ENCODE data around the gene RAB5IF. TPM values are rescaled to one million over a fixed set of nuclear protein-coding genes. Genes with fewer than 3 reads are reported as not detected.

Gene RAB5IF
- total RNA-seq, 2 experiments from 2014 or later = 73.1 to 76.1 TPM

DNA sequence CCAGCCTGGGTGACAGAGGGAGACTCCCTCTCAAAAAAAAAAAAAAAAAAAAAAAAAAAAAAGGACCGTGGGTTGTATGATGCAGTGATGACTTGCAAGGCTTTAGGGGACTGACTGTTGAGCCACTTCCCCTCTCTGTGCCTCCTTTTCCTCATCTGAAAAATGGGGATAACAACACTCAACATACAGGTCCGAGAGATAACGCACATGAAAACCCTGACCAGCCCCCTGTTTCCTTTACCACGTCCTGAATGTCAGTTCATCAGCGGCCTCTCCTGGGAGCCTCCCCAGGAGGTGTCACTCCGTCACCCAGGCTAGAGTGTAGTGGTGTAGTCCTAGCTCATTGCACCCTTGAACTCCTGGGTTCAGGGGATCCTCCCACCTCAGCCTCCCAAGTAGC lies 36.6 kb downstream of the RAB5IF start:
- peak overlapping the region; percentile 98 for H3K4me3 Mint-ChIP-seq
- POLR2A ChIA-PET = interaction anchor here (0.6 to 6.1 kb wide), 7 partner anchors 11 to 258 kb away, joined by 3 to 90 read pairs (median 5); partner anchors contain the start of genes DSN1, RAB5IF and TGIF2
- ATAC-seq (ENCODE audit: low read depth) (no peak), DNase-seq (no peak)
- H3K36me3 Mint-ChIP-seq = peaks cover 44% of the 10 kb centered on the region
- H3K4me1 Mint-ChIP-seq = peaks cover 39% of the 10 kb centered on the region
- H3K27me3 Mint-ChIP-seq = no peaks in the 10 kb centered on the region
- peak overlapping the region; percentile 98 for H3K27ac Mint-ChIP-seq
- no peaks in the 10 kb centered on the region for H3K9me3 Mint-ChIP-seq

DNA sequence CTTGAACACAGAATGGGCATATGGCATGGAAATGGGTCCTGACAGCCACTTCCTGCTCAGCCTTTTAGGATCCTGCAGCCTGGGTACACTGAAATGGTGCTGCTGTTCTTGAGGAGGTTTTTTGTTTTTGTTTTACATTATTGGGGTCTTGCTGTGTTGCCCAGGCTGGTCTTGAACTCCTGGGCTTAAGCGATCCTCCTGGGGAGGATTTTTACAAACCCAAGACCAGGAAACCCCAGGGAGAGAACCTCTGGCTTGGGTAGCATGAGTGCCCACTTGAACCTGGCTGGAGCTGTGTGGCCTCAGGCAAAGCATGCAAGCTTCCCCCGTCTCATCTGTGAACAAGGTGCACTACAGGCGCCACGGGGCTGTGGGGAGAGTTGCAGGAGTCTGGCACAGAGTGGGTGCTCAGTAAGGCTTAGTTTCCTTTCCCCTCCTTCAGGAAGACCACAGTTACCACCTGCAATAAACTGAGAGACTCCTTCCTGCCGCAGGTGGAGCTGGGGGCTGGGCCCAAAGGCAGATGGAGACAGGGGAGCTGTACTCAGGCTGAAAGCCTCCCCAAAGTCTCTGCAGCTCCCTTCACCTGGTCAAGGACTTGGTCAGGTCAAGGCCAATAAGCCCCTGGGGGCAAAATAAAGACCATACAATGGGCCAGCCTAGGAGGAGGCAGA lies 38.6 kb downstream of the RAB5IF start:
- Mint-ChIP-seq H3K9me3 (no peaks in the 10 kb centered on the region), H3K27ac (peak overlapping the region; percentile 98), H3K4me3 (peak overlapping the region; percentile 98), H3K36me3 (peaks cover 39% of the 10 kb centered on the region), H3K4me1 (peaks cover 42% of the 10 kb centered on the region), H3K27me3 (no peaks in the 10 kb centered on the region)
- DNase-seq = peak; percentile 72
- ATAC-seq (ENCODE audit: low read depth) = peak; percentile 74
- POLR2A ChIA-PET = interaction anchor here (0.5 to 6.1 kb wide), 17 partner anchors 13 to 196 kb away, joined by 3 to 109 read pairs (median 6); partner anchors contain the start of genes DSN1, NDRG3, RAB5IF and TGIF2

- H3K4me3 Mint-ChIP-seq = peak overlapping the region; percentile 98
- DNase-seq = peak; percentile 43
- peak overlapping the region; percentile 98 for H3K27ac Mint-ChIP-seq
- peaks cover 38% of the 10 kb centered on the region for H3K36me3 Mint-ChIP-seq
- peak; percentile 38 for ATAC-seq (ENCODE audit: low read depth)
- H3K4me1 Mint-ChIP-seq = peaks cover 42% of the 10 kb centered on the region
- no peaks in the 10 kb centered on the region for H3K27me3 Mint-ChIP-seq
- POLR2A ChIA-PET = interaction anchor here (0.9 to 6.1 kb wide), 17 partner anchors 13 to 191 kb away, joined by 3 to 109 read pairs (median 7); partner anchors contain the start of genes DSN1, NDRG3, RAB5IF and TGIF2
- no peaks in the 10 kb centered on the region for H3K9me3 Mint-ChIP-seq
Measured at GRCh38 chr20:36644706-36645095, 39.1 kb downstream of the RAB5IF start.

DNA sequence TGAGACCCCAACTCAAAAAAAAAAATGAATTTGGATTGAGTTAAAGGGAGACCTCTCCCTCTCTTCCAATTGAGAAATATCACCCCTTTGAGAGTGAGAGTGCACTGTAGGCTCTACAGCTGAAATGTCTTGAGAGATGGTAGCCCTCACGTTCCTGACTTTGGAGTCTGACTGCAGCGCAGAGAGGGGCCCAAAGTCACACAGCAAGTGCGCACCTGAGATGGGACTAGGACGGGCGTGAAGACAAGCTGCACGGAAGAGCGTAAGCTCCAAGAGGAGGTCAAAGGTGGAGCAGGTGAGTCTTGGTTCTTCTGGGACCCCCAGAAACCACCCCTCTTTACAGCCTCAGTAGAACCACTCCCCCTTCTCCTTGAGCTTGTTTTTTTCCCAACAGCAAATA lies 39.8 kb downstream of the RAB5IF start:
- Mint-ChIP-seq H3K27ac (peak overlapping the region; percentile 98), H3K4me3 (peak overlapping the region; percentile 98), H3K4me1 (peaks cover 42% of the 10 kb centered on the region), H3K27me3 (no peaks in the 10 kb centered on the region), H3K36me3 (peaks cover 34% of the 10 kb centered on the region), H3K9me3 (no peaks in the 10 kb centered on the region)
- no peak for DNase-seq
- ATAC-seq (ENCODE audit: low read depth) = no peak
- POLR2A ChIA-PET = interaction anchor here (0.5 to 6.1 kb wide), 18 partner anchors 10 to 691 kb away, joined by 3 to 109 read pairs (median 7); partner anchors contain the start of genes DSN1, RAB5IF, SCAND1 and TGIF2

DNA sequence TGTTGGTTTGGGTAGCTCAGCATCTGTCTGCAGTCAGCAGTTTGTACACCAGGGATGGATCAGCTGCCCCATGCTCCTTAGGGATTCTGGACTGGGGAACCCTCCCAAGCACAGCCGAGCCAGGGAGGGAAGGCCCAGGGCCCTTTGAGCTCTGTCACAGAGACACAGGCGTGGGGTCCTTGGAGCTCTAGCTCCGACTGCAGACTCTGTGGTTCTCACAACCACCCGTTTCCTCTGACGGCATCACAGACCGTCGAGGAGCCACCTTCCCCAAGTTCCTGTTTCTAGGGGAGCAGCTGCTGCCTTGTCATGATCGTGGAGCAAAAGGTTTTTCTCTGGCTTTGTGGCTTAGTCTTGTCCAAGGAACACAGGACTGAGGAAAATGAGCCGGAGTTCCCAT lies 40.4 kb downstream of the RAB5IF start, which contains the start of gene SLA2:
Gene SLA2 (minus strand): TSS at position 199 of the 400 bp plus-strand sequence. CDS start 4,861 bp downstream, outside the sequence.
- Mint-ChIP-seq H3K4me3 (peak within 1 kb of the TSS; percentile 98), H3K9me3 (no peaks in the 10 kb centered on the region), H3K27me3 (no peaks in the 10 kb centered on the region), H3K36me3 (peaks cover 34% of the 10 kb centered on the region), H3K4me1 (peaks cover 42% of the 10 kb centered on the region), H3K27ac (peak within 1 kb of the TSS; percentile 98)
- peak; percentile 72 for DNase-seq
- POLR2A ChIA-PET = interaction anchor here (0.7 to 6.1 kb wide), 17 partner anchors 11 to 692 kb away, joined by 4 to 109 read pairs (median 7); partner anchors contain the start of genes DSN1, RAB5IF, SCAND1 and TGIF2
- ATAC-seq (ENCODE audit: low read depth) = peak; percentile 77

DNA sequence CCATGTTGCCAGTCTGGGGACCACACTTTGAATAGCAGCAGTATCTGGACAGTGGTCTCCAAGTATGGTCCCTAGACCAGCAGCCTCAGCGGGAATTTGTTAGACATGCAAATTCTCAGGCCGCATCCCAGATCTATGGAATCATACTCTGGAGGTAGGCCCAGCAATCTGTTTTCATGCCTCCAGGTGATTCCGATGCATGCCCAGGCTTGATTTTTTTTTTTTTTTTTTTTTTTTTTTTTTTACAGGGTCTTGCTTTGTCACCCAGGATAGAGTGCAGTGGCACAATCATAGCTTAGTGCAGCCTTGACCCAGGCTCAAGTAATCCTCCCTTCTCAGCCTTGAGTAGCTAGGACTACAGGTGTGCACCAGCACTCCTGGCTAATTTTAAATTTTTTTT lies 41.1 kb downstream of the RAB5IF start:
- ATAC-seq (ENCODE audit: low read depth) (no peak), DNase-seq (no peak)
- Mint-ChIP-seq H3K4me3 (peak overlapping the region; percentile 98), H3K36me3 (peaks cover 32% of the 10 kb centered on the region), H3K9me3 (no peaks in the 10 kb centered on the region), H3K27ac (peak overlapping the region; percentile 98), H3K4me1 (peaks cover 37% of the 10 kb centered on the region), H3K27me3 (no peaks in the 10 kb centered on the region)
- POLR2A ChIA-PET = interaction anchor here (0.6 to 6.1 kb wide), 12 partner anchors 11 to 127 kb away, joined by 4 to 109 read pairs (median 8); partner anchors contain the start of genes DSN1 and RAB5IF

- no peaks in the 10 kb centered on the region for H3K9me3 Mint-ChIP-seq
- POLR2A ChIA-PET = interaction anchor here (0.6 to 5.6 kb wide), 7 partner anchors 10 to 253 kb away, joined by 4 to 109 read pairs (median 7); partner anchors contain the start of gene RAB5IF
- DNase-seq (no peak), ATAC-seq (ENCODE audit: low read depth) (no peak)
- peak overlapping the region; percentile 54 for H3K27ac Mint-ChIP-seq
- H3K36me3 Mint-ChIP-seq = peaks cover 27% of the 10 kb centered on the region
- H3K27me3 Mint-ChIP-seq = no peaks in the 10 kb centered on the region
- peaks cover 30% of the 10 kb centered on the region for H3K4me1 Mint-ChIP-seq
- H3K4me3 Mint-ChIP-seq = peak overlapping the region; percentile 18
Measured at GRCh38 chr20:36647196-36648121, 41.9 kb downstream of the RAB5IF start.

- ATAC-seq (ENCODE audit: low read depth) = no peak
- Mint-ChIP-seq H3K9me3 (no peaks in the 10 kb centered on the region), H3K27ac (no peak overlapping the region)
Measured at GRCh38 chr20:36653456-36653855, 47.9 kb downstream of the RAB5IF start.

DNA sequence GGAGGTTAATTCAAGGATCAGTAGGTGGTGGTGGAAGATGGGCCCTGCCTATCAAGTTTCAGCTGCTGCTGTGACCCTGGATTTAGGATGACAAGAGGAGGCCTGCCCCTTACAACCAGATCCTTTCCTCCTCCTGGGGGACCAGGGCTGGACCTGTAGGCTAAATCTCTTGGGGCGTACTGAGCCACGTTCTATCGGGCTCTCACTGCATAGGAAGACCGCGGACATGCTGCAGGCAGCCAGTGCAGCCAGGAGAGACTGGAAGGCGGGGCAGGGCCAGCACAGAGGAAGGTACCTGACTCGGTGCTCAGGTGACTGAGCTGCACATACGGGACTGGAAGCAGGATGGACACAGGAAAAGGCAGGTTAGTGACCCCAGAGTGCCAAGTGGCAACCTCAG lies 48.9 kb downstream of the RAB5IF start:
- Mint-ChIP-seq H3K36me3 (peaks cover 25% of the 10 kb centered on the region), H3K27ac (no peak overlapping the region), H3K4me1 (peaks cover 24% of the 10 kb centered on the region), H3K9me3 (no peaks in the 10 kb centered on the region), H3K27me3 (no peaks in the 10 kb centered on the region), H3K4me3 (no peak overlapping the region)
- POLR2A ChIA-PET = interaction anchor here (7.7 kb wide), 1 partner anchor 9 kb away, joined by 109 read pairs; the partner anchor contains the start of gene SLA2
- DNase-seq (no peak), ATAC-seq (ENCODE audit: low read depth) (no peak)

More at GRCh38 chr20:36653456-36653855, 47.9 kb downstream of the RAB5IF start:
- POLR2A ChIA-PET = interaction anchor here (0.6 to 7.7 kb wide), 2 partner anchors 8 to 46 kb away, joined by 9 to 109 read pairs; partner anchors contain the start of gene SLA2
- no peak for DNase-seq
- Mint-ChIP-seq H3K36me3 (peaks cover 24% of the 10 kb centered on the region), H3K27me3 (no peaks in the 10 kb centered on the region), H3K4me1 (peaks cover 18% of the 10 kb centered on the region), H3K4me3 (no peak overlapping the region)

- no peak for ATAC-seq (ENCODE audit: low read depth)
- POLR2A ChIA-PET = interaction anchor here (7.7 kb wide), 1 partner anchor 10 kb away, joined by 109 read pairs; the partner anchor contains the start of gene SLA2
Measured at GRCh38 chr20:36655004-36655403, 49.4 kb downstream of the RAB5IF start.

DNA sequence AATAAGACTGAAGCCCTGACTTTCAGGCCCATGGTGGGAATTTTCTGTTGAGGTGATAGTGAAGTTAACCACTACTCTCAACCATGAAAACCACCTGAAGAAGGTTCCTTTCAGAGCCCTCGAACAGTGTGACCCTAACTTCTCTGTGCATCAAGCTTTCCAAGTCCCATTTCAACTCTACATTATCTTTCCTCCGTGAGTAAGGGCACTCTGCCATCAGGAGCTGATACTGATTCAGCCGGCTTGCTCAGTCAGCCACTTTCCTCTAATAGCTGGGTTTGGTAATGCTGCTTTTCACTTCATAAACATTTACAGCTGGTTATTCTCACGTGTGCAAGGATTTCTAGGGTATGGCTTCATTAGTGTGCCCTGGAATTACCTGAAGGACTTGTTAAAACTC lies 51.2 kb downstream of the RAB5IF start:
- Mint-ChIP-seq H3K36me3 (peaks cover 32% of the 10 kb centered on the region), H3K4me1 (peaks cover 28% of the 10 kb centered on the region), H3K4me3 (peak overlapping the region; percentile 38), H3K9me3 (no peaks in the 10 kb centered on the region), H3K27ac (peak overlapping the region; percentile 6), H3K27me3 (no peaks in the 10 kb centered on the region)
- POLR2A ChIA-PET = interaction anchor here (0.6 to 7.7 kb wide), 5 partner anchors 11 to 702 kb away, joined by 3 to 109 read pairs (median 3); partner anchors contain the start of genes RAB5IF, SCAND1 and SLA2
- DNase-seq = no peak
- no peak for ATAC-seq (ENCODE audit: low read depth)

More at GRCh38 chr20:36655004-36655403, 49.4 kb downstream of the RAB5IF start:
- H3K4me3 Mint-ChIP-seq = no peak overlapping the region
- DNase-seq = no peak
- peaks cover 26% of the 10 kb centered on the region for H3K36me3 Mint-ChIP-seq
- H3K27ac Mint-ChIP-seq = no peak overlapping the region
- peaks cover 24% of the 10 kb centered on the region for H3K4me1 Mint-ChIP-seq
- H3K27me3 Mint-ChIP-seq = no peaks in the 10 kb centered on the region
- no peaks in the 10 kb centered on the region for H3K9me3 Mint-ChIP-seq

DNA sequence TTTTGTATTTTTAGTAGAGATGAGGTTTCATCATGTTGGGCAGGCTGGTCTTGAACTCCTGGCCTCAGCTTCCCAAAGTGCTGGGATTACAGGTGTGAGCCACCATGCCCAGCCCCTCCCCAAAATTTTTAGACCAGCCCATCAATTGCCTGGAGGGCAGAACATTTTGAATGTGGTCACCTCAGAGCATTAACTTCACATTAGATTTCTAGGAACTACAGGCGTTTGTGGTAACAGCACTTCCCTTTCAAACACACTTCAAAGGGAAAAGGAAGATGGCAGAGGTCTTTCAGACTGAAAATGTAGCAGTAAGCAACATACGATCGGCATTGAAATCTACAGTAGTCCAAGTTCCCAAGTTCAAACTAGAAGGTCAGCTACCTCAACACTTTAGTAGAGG lies 52.7 kb downstream of the RAB5IF start:
- H3K36me3 Mint-ChIP-seq = peaks cover 27% of the 10 kb centered on the region
- peak; percentile 83 for ATAC-seq (ENCODE audit: low read depth)
- H3K27ac Mint-ChIP-seq = peak overlapping the region; percentile 91
- POLR2A ChIA-PET = interaction anchor here (0.6 to 7.7 kb wide), 9 partner anchors 13 to 1132 kb away, joined by 3 to 109 read pairs (median 4); partner anchors contain the start of genes RAB5IF and SLA2
- H3K27me3 Mint-ChIP-seq = no peaks in the 10 kb centered on the region
- no peaks in the 10 kb centered on the region for H3K9me3 Mint-ChIP-seq
- peaks cover 28% of the 10 kb centered on the region for H3K4me1 Mint-ChIP-seq
- peak overlapping the region; percentile 78 for H3K4me3 Mint-ChIP-seq
- DNase-seq = no peak

Data from activated naive CD8-positive, alpha-beta T cell treated with anti-CD3 and anti-CD28 coated beads, Interleukin-2, amount 10 ng/mL, durations not matched to agents 7 days and 5 days (primary cell).